GM19324 (cell line): ENCODE measurements around the gene BLMH.

Source experiments
- ATAC-seq: cut with Tn5 transposase; IDR thresholded peaks from one replicate; pipeline ENCODE4 v1.9.1; 2021; ENCODE audit warnings: mild to moderate bottlenecking, moderate library complexity; ENCODE audit not compliant: unreplicated experiment, low FRiP score

BLMH gene

GRCh38 chr17:30253312-30253711, 38.4 kb downstream of the BLMH start:
- no peak for ATAC-seq

GRCh38 chr17:30251931-30252330, 39.8 kb downstream of the BLMH start:
- no peak for ATAC-seq

GRCh38 chr17:30249460-30249859, 42.3 kb downstream of the BLMH start:
- no peak for ATAC-seq

DNA sequence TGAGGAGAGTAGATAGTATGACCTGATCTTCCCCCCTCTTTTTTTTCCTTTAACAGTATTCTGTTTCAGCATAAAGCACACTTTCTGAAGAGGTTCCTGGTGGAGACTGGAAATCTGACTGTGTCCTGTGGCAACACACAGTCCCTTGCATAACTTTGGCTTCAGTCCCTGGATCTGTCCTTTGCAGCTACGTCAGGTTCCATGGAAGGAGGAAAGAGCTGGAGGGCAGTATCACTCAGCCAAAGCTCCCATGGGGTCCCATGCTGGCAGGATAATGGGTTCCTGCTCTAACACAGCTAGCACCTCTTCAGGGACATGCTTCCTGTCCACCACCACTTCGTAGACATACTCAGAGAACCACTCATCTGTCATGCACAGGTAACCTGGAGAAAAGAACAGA, 43.0 kb downstream of the BLMH start:
- no peak for ATAC-seq

- no peak for ATAC-seq
These were observed 45.3 kb downstream of the BLMH start for GRCh38 chr17:30246460-30246859.

DNA sequence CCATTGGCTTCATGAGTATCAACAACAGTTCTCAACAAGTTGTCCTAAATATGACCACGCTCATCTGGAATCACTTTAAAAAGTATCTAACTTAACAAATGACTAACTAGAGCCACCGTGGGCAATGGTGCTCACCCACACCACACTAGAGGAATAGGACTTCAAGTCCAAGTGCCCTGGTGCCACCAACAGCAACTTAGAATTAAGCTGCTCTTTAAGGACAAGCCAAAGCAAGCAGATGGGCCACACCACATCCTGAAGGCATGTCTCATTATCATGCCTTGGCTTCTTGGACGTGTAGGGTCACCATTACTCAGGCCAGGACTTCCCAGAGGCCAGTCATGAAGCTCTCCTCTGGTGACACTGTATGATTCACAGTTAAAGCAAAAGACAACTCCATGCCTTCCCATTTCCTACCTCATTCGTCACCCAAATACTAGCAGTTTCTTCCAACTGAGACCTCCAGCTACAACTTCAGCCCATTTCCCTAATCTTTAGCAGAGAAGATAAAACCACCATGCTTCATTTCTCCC, 46.8 kb downstream of the BLMH start:
- ATAC-seq = no peak

GRCh38 chr17:30243568-30243967, 48.2 kb downstream of the BLMH start:
- no peak for ATAC-seq

DNA sequence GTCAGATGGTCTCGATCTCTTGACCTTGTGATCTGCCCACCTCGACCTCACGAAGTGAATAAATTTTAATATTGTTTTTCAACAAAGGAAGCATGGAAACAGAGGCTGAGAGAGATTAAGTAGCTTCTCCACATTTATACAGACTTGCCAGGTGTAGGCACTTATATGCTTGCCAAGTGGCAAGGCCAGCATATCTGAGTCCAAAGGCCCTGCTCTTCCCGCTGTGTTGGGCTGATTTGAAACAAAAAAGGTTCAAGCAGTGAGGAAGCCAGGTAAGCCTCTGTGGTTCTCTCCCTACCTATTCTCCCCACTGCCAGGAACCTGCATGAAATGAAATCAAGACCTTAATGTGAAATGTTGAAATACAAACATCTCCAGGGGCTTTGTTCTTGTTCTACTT, 48.7 kb downstream of the BLMH start:
- ATAC-seq = no peak

DNA sequence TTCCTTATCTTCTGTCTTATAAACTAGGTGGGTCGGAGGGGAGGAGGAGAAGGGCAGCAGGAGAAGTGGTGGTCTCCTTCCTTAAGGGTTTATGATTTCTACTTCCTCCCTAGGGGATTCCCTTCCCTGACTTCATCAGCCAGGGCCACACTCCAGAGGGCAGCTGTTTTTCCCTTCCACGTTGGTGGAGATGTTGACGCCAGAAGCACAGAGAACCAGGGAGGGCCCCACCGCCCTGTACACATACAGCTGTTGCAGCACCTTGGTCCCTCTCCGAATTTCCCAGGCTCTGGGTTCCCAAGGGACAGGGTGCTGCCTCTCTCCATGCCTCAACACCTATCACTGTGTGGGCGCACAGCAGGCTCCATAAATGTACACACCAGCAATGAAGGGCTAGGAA, 50.7 kb downstream of the BLMH start:
- ATAC-seq = no peak

GRCh38 chr17:30240177-30240576, 51.6 kb downstream of the BLMH start:
- no peak for ATAC-seq

- no peak for ATAC-seq
These were observed 52.7 kb downstream of the BLMH start for GRCh38 chr17:30239089-30239462.

GRCh38 chr17:30238387-30239088, 53.2 kb downstream of the BLMH start:
- ATAC-seq = no peak

GRCh38 chr17:30238003-30238344, 53.8 kb downstream of the BLMH start:
- ATAC-seq = no peak

DNA sequence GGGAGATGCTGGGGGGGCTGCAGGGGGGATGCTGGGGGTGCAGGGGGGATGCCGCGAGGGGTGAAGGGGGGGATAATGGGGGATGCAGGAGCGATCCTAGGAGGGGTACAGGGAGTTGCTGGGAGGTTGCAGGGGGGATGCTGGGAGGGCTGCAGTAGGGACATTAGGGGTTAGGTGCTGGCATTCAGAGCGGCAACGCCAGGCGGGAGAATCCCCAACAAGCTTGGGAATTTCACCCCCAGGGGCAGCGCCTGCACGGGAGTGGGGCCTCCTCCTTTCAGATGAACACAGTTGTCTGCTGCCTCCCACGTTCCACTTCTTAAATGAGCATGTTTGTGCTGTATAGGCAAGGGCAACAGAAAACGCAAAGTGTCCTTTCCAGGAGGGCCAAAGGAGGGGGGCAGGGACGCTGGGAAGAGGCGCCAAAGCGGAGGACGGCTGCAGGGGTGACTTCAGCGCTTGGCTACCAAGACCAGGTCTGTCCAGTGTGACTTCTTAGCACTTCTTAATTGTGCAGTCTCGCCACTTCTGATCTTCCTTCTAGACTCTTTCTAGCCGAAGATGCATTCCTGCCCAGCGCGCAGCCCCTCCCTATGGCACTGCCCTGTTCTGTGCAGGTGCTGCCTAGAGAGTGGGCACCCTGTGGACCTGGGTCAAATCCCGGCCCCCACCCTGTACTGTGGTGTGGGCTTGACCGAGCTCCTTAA, 54.3 kb downstream of the BLMH start:
- no peak for ATAC-seq

DNA sequence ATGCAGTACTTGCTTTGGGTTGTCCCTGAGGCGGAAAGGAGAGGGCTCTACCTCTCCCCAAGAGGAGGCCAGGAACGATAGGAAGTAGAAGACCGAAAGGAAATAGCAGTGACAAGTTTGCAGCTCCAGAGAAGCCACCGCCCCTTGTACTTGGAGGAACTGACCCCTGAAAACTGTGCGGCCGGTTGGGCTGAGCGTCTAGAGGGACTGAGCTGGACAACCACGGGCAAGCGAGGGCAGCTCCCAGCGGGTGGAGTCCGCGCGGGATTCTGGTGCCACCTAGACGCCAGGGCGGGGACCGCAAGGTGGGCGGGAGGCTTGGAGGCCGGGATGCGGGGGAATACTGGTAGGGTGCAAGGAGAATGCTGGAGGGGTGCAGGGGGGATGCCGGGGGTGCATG, 55.0 kb downstream of the BLMH start:
- no peak for ATAC-seq

DNA sequence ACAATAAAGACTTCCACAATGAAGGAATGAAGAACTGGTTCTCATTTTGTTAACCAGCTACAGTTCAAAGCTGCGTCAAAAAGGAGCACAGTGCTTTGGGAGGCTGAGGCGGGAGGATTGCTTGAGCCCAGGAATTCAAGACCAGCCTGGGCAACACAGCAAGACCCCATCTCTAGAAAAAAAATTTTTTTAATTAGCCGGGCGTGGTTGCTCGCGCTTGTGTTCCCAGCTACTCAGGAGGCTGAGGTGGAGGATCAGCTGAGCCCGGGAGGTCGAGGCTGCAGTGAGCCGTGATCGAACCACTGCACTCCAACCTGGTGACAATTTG, 55.5 kb downstream of the BLMH start:
- ATAC-seq = no peak

DNA sequence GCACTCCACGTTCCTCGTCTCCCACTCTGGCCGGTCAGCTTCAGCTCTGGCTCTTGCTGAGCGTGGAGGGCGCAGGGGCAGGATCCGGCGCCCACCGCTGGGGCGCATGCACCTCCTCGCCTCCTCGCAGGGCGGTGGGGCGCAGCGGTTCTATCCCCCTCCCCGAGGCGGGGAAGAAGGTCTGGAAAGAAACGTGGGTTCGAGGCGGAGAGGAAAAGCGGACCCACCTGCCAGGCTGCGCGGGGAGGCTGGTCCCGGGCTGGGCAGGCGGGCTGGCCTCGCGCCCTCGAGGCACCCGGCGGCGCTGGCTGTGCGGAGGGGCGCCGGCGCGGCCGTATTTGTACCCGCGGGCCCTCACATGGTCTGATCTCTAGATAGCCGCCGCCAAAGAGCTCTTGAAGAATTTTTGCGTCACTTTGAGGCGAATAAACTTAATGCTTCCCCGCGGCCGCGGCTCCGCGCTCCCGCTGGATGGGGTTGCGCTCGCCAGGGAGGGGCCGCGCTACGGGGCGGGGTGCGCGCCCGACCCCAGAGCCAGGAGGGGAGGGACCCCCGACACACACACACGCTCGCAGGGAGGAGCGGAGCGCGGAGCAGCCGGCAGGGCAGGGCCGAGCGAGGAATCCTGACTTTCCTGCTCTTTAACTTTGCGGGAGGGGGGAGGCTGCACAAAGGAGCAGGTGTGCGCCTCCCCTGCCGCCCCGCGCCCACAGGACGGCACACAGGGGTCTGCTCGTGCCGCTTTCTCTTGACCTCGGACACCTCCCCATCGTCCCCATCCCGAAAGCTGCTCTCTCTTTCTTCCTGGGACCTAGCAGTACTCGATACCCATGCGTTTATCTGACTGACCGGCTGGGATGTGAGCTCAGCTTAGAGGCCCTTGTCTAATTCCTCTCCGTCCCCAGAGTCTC, 56.1 kb downstream of the BLMH start, which contains the start of gene SLC6A4:
SLC6A4 (minus strand) TSS at position 312 of the 911 bp plus-strand sequence. CDS start 13,739 bp downstream, outside the sequence.
- ATAC-seq = no peak

- no peak for ATAC-seq
These were observed 56.8 kb downstream of the BLMH start for GRCh38 chr17:30234964-30235363.

GRCh38 chr17:30234296-30234695, 57.4 kb downstream of the BLMH start:
- ATAC-seq = no peak

GRCh38 chr17:30232824-30233427, 58.8 kb downstream of the BLMH start:
- ATAC-seq = no peak
